Hematopoietic multipotent progenitor cell treated with erythropoietin and hydrocortisone succinate and interleukin-3 and kit ligand, for 4 days (in vitro differentiated cells): ENCODE data around the gene NDUFB3.
"Not testable (repeated sequence)": the region's sequence is repeated elsewhere in the genome, so short reads cannot be mapped to it uniquely, and the experiment has no call there.

Experiments used
- DNase-seq: peaks from one replicate; pipeline ENCODE4 v3.0.0-alpha.2; 2015

NDUFB3 gene

DNA sequence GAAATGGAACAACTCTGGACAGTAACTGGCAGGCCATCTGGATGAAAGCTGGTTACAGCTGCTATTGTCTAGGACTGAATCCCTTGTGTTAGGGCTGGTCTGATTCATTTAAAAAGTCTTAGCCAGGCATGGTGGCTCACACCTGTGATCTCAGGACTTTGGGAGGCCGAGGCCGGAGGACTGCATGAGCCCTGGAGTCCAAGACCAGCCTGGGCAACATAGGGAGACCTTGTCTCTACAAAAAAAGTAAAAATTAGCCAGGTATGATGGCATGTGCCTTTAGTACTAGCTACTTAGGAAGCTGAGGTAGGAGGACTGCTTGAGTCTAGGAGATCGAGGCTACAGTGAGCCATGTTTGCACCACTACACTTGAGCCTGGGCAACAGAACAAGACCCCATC, 28.7 kb downstream of the NDUFB3 start:
- no peak for DNase-seq

- DNase-seq: peak; percentile 14
These were observed 34.0 kb downstream of the NDUFB3 start for GRCh38 chr2:201105759-201106158.

- DNase-seq: no peak
These were observed 35.8 kb downstream of the NDUFB3 start for GRCh38 chr2:201107624-201108023.

GRCh38 chr2:201108341-201108740, 36.5 kb downstream of the NDUFB3 start:
- no peak for DNase-seq

GRCh38 chr2:201109186-201109585, 37.4 kb downstream of the NDUFB3 start:
- no peak for DNase-seq

- no peak for DNase-seq
These were observed 38.8 kb downstream of the NDUFB3 start for GRCh38 chr2:201110615-201111014.

DNA sequence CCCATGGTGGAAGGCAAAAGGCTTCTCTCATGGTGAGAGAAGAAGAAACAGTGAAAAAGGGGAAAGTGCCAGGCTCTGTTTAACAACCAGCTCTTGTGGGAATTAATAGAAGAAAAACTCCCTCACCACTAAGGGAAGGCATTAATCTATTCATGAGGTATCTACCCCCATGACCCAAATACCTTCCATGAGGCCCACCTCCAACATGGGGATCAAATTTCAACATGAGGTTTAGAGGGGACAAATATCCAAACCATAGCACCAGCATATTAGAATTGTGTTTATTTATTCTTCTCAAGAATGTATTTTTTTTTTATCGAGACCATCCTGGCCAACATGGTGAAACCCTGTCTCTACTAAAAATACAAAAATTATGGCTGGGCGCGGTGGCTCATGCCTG, 39.3 kb downstream of the NDUFB3 start:
- no peak for DNase-seq

GRCh38 chr2:201114350-201114749, 42.5 kb downstream of the NDUFB3 start:
- no peak for DNase-seq

DNA sequence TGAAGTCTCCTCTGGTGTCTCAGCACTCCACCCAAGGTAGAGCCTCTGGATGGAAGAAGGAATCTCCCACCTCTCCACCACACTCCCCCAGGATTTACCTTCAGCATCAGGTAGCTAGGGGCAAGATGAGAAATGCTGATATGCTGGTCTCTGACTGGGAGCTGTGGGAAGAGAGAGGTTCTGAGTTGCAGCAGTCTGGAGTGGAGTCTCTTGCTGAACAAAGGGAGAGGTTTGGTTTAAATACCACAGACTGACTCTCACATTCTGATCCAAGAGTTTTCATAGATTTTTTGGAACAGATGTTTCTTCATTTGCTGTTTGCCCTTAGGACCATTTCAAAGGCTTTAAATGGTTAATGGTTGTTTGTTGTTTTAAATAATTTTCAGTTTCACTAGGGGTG, 43.0 kb downstream of the NDUFB3 start:
- no peak for DNase-seq

GRCh38 chr2:201116115-201116958, 44.5 kb downstream of the NDUFB3 start, which contains the start of gene CFLAR:
Gene CFLAR, plus strand, starts transcription at chr2:201116164. Its CDS starts 13,702 bp downstream, at chr2:201129866.
- peak; percentile 95 for DNase-seq

- peak; percentile 97 for DNase-seq
These were observed 45.3 kb downstream of the NDUFB3 start for GRCh38 chr2:201116959-201117734.

DNA sequence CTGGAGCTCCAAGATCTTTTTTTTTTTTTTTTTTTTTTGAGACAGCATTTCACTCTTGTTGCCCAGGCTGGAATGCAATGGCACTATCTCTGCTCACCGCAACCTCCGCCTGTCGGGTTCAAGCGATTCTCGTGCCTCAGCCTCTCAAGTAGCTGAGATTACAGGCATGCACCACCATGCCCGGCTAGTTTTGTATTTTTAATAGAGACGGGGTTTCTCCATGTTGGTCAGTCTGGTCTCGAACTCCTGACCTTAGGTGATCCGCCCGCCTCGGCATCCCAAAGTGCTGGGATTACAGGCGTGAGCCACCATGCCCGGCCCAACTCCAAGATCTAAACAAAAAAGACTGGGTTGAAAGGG, 45.9 kb downstream of the NDUFB3 start:
- DNase-seq: not testable (repeated sequence)

- DNase-seq: peak; percentile 97
These were observed 46.5 kb downstream of the NDUFB3 start for GRCh38 chr2:201118121-201118960.

GRCh38 chr2:201118961-201119854, 47.4 kb downstream of the NDUFB3 start:
- DNase-seq: peak; percentile 85

DNA sequence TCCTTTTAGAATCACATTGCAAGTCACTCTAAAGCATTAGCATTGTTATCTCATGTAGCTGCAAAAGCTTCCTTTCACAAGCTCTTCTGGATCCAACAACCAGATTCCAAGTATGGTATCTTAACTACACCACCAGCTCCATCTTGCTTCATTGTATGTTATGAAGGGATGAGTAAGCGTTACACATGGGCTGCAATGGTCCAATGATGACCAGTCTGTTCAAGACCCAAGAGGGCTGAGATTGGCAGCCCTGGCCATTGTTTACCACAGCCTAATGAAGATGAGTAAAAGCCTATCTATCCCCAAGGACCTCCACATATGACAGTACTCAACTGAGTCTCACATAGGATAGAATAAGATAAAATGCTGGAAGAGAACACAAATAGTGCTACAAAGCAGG, 50.5 kb downstream of the NDUFB3 start:
- DNase-seq: peak; percentile 30

DNA sequence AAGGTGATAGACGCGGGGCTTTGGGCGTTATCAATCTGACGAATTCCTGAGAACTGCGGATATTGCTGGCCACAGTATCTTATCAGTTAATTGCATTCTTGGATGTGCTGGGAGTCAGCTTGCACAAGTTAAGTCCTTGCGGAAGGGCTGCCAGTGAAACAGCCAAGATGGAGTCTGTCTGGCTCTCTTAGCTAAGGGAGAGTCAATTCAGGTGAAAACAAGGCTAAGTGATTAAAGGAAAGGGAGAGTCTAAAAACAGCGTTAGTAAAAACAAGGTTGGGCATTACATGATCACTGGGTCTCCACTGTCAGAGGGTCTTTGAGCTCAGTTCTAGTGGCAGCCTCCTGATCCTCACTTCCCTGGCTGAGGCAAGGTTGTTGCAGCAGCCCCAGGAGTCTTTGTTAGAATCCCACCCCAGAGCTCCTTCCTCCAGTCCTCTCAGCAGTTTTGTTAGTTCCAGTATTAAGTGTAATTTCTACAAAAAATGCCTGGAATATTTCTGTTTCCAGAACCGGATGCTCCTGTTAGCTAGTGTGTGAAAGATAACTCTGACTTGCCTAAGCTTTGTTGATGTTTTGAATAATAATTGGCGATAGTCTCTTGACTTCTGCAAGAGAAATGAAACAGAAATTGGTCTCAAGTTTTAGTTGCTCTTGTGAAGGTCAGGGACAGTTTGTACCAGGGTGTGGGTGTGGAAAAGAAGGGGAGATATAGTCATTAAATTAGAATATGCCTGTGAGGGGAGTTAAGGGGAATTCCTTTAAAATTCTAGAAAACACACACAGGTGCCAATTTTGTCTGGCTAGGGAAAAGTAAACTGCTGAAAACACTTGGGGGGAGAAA, 54.7 kb downstream of the NDUFB3 start:
- peak; percentile 60 for DNase-seq

GRCh38 chr2:201127152-201127511, 55.3 kb downstream of the NDUFB3 start:
- DNase-seq: no peak

DNA sequence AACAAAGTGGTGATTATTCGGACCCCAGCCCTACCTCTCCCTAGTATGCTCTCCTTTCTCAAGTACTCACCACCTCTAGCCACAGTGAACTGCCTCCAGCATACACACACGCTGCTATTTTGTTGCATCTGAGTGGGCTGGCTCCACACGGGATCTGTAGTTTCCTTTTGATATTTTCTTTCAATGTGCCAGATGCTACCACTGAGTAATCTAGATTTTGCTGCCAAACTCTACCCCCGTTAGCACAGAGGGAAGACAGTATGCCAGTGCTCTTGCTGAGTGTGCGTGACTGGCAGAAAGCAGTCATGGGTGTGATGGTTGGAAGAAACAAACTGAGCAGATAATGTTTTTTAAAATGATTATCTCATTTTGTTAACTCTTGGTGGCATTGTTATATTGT, 55.8 kb downstream of the NDUFB3 start:
- DNase-seq: peak; percentile 90

DNA sequence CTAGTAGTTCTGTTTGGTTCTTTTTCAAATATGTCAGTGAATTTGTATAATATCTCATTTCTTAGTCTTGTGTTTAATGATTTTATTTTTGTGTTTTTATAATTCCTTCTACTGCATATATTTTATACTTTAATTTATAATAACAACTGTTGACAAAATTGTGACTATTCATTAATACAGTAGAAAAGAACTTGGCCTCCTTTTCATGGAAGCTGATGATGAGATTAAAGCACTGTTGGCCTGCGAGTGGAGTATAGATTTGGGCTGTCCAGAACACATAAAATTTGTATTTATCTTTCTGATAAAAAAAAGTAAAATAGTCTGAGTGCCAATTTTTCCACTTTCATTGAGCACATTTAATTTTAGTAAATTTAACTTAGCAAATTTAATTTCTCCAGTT, 56.2 kb downstream of the NDUFB3 start:
- DNase-seq: peak; percentile 32

DNA sequence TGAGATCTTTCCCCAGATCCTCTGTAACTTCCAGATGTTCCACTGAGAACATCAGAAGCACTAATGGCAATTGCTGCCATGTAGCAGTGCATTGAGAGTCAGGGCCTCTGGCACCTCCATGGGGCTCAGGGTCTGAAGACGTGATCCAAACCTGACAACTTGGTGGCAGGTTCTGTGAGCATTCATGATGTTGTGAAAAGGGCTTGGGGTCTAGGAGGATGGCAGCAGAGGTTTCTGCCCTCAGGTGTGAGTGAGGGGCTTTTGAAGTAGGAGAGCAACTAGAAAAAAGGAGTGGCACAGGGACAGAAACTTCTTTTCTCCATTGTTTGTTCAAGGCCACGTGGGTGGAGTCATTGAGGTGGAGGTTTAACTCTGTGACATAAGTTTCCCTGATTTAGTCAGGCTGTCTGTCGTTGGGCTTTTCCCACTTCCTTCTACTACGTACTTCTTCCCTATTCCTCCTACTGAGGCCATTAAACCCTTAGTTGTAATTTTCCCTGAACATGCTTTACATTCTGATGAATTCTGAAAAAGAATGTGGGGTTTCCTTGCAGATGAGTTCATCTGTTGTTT, 57.2 kb downstream of the NDUFB3 start:
- peak; percentile 32 for DNase-seq
